Activated CD4-positive, alpha-beta T cell treated with anti-CD3 and anti-CD28 coated beads, Interleukin-10, Interleukin-2, amounts not matched to agents 100 ng/mL and 50 ng/mL, durations not matched to agents 16 hours and 8 hours (primary cell): Measurements from ENCODE around the gene VWA1.

ENCODE experiments used
- DNase-seq: peaks from one replicate; pipeline ENCODE4 v3.0.0-alpha.2; 2020

The VWA1 gene

DNA sequence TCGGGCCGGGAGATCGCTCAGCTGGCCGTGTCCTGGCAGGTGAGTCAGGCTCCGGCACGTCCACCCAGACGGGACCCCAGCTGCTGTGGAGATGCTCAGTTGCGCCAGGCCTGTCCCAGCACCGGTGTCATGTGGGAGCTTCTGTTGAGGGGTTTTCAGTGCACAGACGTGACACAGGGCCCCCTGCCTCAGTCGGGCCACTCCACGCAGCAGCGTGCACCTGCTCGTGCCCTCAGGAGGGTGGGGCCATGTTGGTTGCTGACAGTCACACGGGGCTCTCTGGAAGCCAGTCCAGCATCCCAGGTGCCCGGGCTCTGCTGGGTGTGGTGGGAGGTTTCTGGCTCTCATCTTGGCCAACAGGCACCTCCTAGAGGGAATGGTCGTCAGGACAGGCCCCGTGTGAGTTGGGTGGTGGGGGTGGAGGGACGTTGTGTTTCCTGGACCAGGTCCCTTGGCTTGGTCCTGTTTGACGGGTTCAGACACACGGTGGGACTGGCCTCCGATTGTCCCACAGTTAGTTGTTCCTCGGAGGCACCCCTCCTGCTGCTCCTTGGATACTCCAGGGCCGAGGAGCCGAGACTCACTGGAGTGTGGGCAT lies 55.2 kb downstream of the VWA1 start:
- DNase-seq, result no peak

DNA sequence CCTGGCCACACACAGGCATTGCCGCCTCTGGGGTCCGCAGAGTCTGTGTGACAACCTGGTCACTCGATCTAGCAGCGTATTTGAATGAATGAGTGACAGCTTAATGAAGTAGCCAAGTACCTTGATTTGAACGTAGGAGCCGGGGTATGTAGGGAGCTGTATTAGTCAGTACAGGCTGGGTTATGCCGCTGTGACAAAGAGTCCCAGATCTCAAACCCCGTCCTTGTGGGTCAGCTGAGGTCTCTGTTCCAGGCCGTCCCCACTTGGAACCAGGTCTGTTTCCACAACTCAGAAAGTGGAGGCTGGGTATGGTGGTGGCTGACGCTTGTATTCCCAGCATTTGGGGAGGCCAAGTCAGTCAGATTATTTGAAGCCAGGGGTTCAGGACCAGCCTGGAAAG lies 56.1 kb downstream of the VWA1 start:
- DNase-seq, result no peak
